IPS-20b (cell line): ENCODE measurements around the gene PROSER3.

Source experiments
- H3K27ac ChIP-seq: one replicate; pipeline ENCODE4 v1.5.1; 2013; ENCODE audit warnings: low read length
- H3K27me3 ChIP-seq: 2 replicates; pipeline ENCODE4 v1.6.1; 2013; ENCODE audit warnings: mild to moderate bottlenecking, low read length, inconsistent platforms; ENCODE audit not compliant: insufficient read depth
- H3K36me3 ChIP-seq: 2 replicates; pipeline ENCODE4 v1.6.1; 2013; ENCODE audit warnings: low read depth, mild to moderate bottlenecking, inconsistent platforms, low read length, moderate library complexity; ENCODE audit not compliant: insufficient read depth
- H3K4me1 ChIP-seq: 2 replicates; pipeline ENCODE4 v1.6.1; 2013; ENCODE audit warnings: mild to moderate bottlenecking, control low read depth, inconsistent platforms, low read length, moderate library complexity; ENCODE audit not compliant: insufficient read depth
- H3K4me3 ChIP-seq: 2 replicates; pipeline ENCODE4 v1.5.1; 2013; ENCODE audit warnings: mild to moderate bottlenecking, low read length, inconsistent platforms
- H3K9ac ChIP-seq: 2 replicates; pipeline ENCODE4 v1.6.1; 2013; ENCODE audit warnings: low read depth, mild to moderate bottlenecking, inconsistent platforms, low read length, moderate library complexity
- H3K9me3 ChIP-seq: 2 replicates; pipeline ENCODE4 v1.6.1; 2013; ENCODE audit warnings: mild to moderate bottlenecking, low read depth, low read length, inconsistent platforms; ENCODE audit not compliant: insufficient read depth

The PROSER3 gene

DNA sequence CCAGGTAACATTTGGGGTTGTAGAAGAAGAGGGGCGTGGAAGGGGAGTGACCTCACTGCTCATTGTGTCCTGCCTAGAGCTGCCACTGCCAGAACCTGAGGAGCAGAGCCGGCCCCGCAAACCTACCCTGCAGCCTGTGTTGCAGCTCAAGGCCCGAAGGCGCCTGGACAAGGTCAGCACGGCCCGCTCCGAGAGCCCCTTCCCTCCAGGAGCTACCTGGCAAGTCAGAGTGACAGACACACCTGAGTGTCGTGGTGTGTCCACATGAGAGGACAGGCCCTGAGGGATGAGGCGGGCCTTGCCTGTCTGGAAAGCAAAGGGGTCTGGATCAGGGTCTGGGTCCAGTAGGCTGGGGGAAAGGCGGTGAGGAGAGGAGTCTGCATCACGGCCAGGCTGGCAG, 33.4 kb upstream of the PROSER3 start:
- H3K36me3 ChIP-seq, result peaks cover 88% of the 10 kb centered on the region
- no peaks in the 10 kb centered on the region for H3K9me3 ChIP-seq
- H3K27me3 ChIP-seq, result no peaks in the 10 kb centered on the region
- H3K27ac ChIP-seq, result no peak overlapping the region
- no peaks in the 10 kb centered on the region for H3K4me1 ChIP-seq
- H3K4me3 ChIP-seq, result no peak overlapping the region
- no peak overlapping the region for H3K9ac ChIP-seq

GRCh38 chr19:35725216-35725861, 32.6 kb upstream of the PROSER3 start:
- H3K36me3 ChIP-seq, result peaks cover 89% of the 10 kb centered on the region
- H3K9ac ChIP-seq, result no peak overlapping the region

DNA sequence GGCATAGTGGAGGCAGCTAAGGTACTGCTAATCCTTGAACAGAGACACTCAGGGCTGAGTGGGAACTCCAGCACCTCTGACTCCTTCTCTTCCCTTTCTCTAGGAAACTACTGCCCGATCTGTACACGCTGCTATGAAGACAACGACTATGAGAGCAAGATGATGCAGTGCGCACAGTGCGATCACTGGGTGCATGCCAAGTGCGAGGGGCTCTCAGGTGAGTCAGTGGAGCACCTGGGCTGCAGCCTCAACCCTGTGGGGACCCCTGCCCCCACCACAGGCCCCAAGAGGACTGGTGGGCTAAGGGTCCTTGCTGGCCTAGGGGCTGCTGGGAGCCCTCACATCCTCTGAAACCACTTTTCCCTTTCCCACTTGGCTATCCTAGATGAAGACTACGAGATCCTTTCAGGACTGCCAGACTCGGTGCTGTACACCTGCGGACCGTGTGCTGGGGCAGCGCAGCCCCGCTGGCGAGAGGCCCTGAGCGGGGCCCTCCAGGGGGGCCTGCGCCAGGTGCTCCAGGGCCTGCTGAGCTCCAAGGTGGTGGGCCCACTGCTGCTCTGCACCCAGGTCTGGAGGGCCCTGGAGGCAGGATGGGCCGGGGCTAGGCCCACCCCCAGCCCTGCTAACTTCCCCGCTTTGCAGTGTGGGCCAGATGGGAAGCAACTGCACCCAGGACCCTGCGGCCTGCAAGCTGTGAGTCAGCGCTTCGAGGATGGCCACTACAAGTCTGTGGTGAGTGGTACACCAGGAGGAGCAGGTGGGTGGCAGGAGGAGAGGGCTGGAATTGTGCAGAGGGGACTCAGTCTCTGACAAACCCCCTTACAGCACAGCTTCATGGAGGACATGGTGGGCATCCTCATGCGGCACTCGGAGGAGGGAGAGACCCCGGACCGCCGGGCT, 30.7 kb upstream of the PROSER3 start:
- H3K9ac ChIP-seq, result no peak overlapping the region
- no peaks in the 10 kb centered on the region for H3K4me1 ChIP-seq
- H3K9me3 ChIP-seq, result no peaks in the 10 kb centered on the region
- peaks cover 99% of the 10 kb centered on the region for H3K36me3 ChIP-seq
- H3K27ac ChIP-seq, result no peak overlapping the region
- no peaks in the 10 kb centered on the region for H3K27me3 ChIP-seq
- H3K4me3 ChIP-seq, result no peak overlapping the region

More at GRCh38 chr19:35725216-35725861, 32.6 kb upstream of the PROSER3 start:
- no peak overlapping the region for H3K4me3 ChIP-seq
- no peaks in the 10 kb centered on the region for H3K9me3 ChIP-seq
- no peaks in the 10 kb centered on the region for H3K27me3 ChIP-seq
- no peaks in the 10 kb centered on the region for H3K4me1 ChIP-seq
- no peak overlapping the region for H3K27ac ChIP-seq

- no peaks in the 10 kb centered on the region for H3K9me3 ChIP-seq
- no peak overlapping the region for H3K4me3 ChIP-seq
- H3K27me3 ChIP-seq, result no peaks in the 10 kb centered on the region
- no peaks in the 10 kb centered on the region for H3K4me1 ChIP-seq
- H3K9ac ChIP-seq, result no peak overlapping the region
- no peak overlapping the region for H3K27ac ChIP-seq
- peaks cover 91% of the 10 kb centered on the region for H3K36me3 ChIP-seq
Measured at GRCh38 chr19:35727956-35728706, 29.8 kb upstream of the PROSER3 start.

GRCh38 chr19:35729021-35729420, 29.0 kb upstream of the PROSER3 start:
- Histone ChIP-seq H3K9me3 (no peaks in the 10 kb centered on the region), H3K36me3 (peaks cover 89% of the 10 kb centered on the region), H3K4me1 (no peaks in the 10 kb centered on the region), H3K9ac (no peak overlapping the region), H3K27me3 (no peaks in the 10 kb centered on the region), H3K27ac (no peak overlapping the region), H3K4me3 (no peak overlapping the region)

DNA sequence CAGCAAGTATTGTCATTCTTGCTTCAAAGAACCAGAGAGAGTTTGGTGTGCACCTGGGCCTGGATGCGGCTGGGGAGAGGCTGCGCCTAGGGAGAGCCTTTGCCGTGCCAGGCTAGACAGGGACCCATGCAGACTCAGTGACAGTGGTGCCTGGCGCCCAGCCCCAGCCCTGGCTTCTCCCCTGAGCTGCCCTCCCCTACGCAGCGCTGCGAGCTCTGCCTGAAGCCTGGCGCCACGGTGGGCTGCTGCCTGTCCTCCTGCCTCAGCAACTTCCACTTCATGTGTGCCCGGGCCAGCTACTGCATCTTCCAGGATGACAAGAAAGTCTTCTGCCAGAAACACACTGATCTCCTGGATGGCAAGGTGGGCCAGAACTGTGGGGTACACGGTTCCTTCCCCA, 28.2 kb upstream of the PROSER3 start:
- H3K4me3 ChIP-seq, result no peak overlapping the region
- no peaks in the 10 kb centered on the region for H3K27me3 ChIP-seq
- H3K4me1 ChIP-seq, result no peaks in the 10 kb centered on the region
- H3K9me3 ChIP-seq, result no peaks in the 10 kb centered on the region
- H3K36me3 ChIP-seq, result peaks cover 89% of the 10 kb centered on the region
- H3K9ac ChIP-seq, result no peak overlapping the region
- H3K27ac ChIP-seq, result no peak overlapping the region

DNA sequence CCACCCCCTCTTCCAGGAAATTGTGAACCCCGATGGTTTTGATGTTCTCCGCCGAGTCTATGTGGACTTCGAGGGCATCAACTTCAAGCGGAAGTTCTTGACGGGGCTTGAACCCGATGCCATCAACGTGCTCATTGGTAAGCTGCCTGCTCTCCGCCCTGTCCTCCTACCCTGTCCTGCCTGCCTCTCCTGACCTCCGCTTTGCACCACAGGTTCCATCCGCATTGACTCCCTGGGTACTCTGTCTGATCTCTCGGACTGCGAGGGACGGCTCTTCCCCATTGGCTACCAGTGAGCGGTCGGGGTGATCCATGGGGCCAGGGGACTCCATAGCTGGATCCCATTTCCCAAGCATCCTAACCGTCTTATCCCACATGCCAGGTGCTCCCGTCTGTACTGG, 27.6 kb upstream of the PROSER3 start:
- peaks cover 87% of the 10 kb centered on the region for H3K36me3 ChIP-seq
- no peaks in the 10 kb centered on the region for H3K27me3 ChIP-seq
- H3K4me1 ChIP-seq, result no peaks in the 10 kb centered on the region
- no peak overlapping the region for H3K27ac ChIP-seq
- H3K9ac ChIP-seq, result no peak overlapping the region
- H3K4me3 ChIP-seq, result no peak overlapping the region
- H3K9me3 ChIP-seq, result no peaks in the 10 kb centered on the region

DNA sequence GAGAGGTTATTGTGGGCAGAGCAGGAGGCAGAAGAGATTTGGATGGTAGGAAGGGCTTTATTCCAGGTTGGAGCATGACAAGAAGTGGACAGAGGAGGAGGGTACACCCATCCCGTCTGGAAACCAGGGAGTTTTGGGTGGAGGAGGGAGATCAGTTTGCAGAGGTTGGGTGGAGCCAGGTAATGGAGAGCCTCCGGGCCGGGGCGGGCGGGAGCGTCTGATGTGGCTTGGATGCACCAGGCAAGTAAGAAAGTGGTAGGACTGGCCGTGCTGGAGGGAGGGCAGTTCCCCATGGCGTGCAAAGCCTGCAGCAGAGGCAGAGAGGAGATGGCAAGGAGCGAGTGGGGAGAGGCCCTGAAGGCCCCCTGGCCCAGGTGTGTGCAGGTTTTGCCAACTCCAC, 26.6 kb upstream of the PROSER3 start:
- Histone ChIP-seq H3K9ac (no peak overlapping the region), H3K36me3 (peaks cover 85% of the 10 kb centered on the region), H3K4me1 (no peaks in the 10 kb centered on the region), H3K27ac (no peak overlapping the region), H3K9me3 (no peaks in the 10 kb centered on the region), H3K27me3 (no peaks in the 10 kb centered on the region), H3K4me3 (no peak overlapping the region)

DNA sequence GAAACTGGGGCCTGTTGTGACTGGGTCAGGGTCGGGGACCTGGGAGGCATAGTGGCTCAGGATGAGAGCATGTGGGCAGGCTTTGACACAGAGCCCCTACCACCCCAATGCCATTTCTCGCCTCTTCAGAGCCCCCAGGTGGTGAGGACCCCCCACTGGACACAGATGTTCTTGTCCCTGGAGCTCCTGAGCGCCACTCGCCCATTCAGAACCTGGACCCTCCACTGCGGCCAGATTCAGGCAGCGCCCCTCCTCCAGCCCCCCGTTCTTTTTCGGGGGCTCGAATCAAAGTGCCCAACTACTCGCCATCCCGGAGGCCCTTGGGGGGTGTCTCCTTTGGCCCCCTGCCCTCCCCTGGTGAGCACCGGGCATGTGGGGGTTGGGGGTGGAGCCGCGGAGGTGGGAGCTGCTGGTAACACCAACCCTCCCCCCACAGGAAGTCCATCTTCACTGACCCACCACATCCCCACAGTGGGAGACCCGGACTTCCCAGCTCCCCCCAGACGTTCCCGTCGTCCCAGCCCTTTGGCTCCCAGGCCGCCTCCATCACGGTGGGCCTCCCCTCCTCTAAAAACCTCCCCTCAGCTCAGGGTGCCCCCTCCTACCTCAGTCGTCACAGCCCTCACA, 26.1 kb upstream of the PROSER3 start:
- no peak overlapping the region for H3K4me3 ChIP-seq
- no peaks in the 10 kb centered on the region for H3K9me3 ChIP-seq
- no peaks in the 10 kb centered on the region for H3K4me1 ChIP-seq
- peaks cover 87% of the 10 kb centered on the region for H3K36me3 ChIP-seq
- H3K27me3 ChIP-seq, result no peaks in the 10 kb centered on the region
- no peak overlapping the region for H3K27ac ChIP-seq
- H3K9ac ChIP-seq, result no peak overlapping the region

- Histone ChIP-seq H3K9ac (no peak overlapping the region), H3K4me1 (no peaks in the 10 kb centered on the region), H3K4me3 (no peak overlapping the region), H3K9me3 (no peaks in the 10 kb centered on the region), H3K36me3 (peaks cover 86% of the 10 kb centered on the region), H3K27me3 (no peaks in the 10 kb centered on the region), H3K27ac (no peak overlapping the region)
Measured at GRCh38 chr19:35732540-35733179, 25.3 kb upstream of the PROSER3 start.
